HG02798 (cell line): ENCODE measurements around the gene PAX6.

Experiments
- ATAC-seq: cut with Tn5 transposase; IDR thresholded peaks from one replicate; pipeline ENCODE4 v1.9.1; 2021; ENCODE audit warnings: mild to moderate bottlenecking; ENCODE audit not compliant: unreplicated experiment, poor library complexity

PAX6 gene

DNA sequence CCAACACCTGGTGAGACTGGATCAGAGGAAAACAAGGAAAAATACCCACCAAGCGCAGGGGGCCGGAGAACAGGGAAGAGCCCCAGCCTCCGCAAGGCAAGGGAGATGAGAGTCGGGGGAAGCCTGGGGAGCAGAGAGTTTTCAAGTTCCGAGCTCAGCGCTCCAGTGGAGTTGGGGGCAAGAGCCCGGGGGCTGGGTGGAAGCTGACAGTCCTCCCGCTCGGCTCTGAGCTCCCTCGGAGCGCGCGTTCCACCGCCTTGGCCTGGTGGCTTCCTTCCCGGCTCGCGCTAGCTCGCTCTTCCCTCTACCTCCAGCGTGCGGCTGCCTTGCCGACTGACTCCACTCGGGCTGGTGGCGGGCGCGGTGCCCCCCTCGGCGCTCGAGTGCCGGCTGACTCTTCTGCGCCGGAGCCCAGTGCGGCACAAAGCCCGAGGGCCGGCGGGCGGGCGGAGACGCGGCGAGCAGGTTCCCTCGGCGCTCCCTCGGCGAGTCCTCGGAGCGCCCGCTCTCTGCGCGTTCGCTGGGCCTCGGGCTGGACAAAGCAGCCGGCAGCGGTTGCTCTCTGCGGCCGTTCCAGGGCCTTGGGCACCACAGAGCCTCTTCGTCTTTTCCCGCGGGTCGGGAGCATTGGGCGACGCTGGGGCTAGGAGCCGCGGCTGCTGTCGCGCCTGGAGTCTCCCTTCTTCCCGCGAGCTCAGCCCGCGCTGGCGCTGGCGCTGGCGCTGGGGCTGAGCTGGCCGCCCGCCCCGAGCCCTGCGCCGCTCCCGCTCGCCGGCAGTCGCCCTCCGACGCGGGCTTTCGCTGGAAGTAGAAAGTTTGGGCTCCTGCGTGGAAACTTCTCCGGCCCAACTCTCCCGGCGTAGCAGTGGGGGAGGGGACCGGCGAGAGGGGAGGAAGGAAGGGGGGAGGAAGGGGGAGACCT is 1.0 kb downstream of the PAX6 start:
- ATAC-seq, result no peak

DNA sequence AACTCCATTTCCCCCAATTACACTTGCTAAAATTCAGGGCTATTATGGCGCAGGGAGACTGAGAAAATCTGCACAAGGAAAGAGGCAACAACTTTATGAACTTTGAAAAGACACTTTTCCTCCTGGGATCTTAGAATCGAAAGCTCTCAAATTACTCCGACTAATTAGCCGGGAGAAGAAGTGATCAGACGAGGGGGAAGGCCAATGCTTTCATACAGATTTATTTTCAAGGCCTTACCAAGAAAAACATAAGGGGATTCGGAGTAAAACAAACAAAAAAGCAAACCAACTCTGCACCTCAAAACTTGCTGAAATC is 1.6 kb downstream of the PAX6 start:
- no peak for ATAC-seq

DNA sequence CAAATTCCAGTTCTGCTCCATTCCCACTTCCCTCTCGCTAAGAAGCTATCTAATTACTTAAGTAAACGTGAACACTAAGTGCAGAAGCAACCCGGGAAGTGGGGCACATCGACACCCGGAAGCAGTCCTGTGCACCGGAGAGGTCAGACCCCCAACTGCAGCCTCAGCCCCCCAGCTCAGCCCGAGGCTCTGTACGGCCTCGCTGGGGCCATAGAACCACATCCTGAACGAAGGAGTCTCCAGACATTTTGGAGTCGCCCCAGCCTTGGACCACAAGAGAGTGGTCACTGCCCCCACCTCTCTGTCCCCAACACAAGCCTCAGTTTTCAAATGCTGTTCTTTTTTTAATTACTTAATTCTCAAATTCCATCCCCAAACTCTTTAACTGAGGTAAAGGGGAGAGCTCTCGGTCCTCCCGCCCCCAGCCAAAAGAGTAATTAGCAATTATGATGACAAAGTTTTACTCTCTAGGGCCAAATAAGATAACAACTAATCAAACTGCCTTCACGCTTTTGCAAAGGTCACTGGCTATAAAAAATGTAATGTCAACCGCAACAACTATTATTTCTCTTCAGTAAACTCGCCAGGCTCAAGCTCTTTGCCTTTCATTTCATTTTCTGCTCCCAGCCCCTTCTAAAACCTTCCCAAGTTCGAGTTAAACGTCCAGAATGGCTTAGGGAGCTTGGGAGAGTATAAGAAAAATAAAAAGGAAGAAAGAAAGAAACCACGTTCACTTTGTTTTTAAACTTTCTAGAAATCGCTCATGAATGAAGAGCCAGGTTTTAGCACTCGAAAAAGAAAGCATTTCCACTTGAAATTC is 2.2 kb downstream of the PAX6 start:
- ATAC-seq, result no peak

DNA sequence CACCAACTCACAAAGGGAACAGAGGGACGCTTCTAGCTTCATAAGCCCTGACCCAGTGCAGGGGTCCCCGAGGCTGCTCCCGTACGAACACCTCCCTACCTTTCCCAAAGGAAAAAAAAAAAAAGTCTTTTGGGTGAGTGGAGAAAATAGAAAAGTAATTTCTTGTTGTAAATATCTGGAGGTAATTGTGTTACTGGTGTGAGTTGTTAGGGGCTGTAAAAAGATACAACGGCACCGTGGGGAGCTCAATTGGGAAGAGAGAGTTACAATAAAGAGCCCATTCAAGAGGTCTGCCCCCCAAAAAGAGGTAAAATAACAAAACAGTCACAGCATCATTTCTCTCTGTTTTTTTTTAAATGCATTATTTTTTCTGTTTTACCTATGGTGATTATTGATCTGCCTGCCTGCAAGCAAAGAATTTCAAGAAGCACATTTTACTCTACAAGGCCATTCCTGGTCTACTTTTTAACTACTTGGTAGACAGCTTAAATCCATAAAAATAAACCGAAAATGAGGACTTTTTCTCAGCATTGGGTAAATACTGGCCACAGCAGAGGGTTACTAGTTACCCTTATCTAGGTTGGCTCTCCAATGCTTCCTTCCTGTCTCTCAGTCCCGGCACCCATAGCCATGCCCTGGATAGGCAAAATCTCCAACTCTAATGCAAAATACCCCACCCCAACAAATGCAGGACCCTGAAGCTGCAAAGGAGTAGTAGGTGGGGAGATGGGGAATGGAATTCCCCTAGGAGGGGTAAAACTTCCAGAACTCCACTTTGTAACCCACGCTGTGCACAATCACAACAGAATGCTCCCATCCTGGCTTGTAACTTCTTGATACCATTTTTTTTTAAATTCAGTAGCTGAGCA is 3.1 kb downstream of the PAX6 start:
- no peak for ATAC-seq

DNA sequence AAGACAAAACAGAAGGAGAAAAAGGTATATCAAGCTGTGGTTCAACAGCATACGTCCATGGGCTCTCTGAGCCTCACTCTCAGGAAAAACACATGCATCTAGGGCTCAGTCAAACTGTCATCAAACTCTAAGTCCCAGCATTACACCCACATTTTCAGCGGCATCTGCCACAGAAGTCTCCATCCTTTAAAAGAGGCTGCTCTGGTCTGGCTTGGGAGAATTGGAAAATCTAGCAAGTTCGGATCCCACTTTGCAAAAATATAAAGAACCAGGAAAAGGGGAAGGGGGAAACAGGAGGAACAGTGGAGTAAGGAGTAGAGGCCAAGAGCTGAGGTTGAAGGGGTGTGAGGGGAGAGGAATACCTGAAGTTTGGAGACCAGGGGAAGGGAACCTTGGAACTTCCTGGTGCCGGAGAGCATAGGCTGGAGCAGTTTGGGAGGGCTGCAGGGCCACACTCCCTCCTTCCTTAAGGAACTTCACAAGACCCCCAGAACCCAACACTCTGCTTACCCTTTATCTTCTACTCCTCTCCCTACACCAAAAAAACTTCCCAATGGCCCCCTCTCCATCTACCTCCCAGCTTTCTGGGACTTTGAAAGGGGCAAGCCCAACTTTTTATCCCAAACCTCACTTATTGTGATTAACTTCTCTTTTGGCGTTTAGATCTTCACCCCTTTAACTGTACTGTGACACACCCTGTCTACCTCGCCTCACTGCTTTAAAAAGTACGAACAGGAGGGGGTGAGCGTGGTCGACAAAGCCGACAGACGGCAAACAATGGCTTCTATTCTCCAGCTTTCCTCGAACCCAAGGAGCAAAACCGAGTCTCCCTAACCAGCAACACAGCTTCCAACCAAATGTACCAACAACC is 4.0 kb downstream of the PAX6 start:
- no peak for ATAC-seq

DNA sequence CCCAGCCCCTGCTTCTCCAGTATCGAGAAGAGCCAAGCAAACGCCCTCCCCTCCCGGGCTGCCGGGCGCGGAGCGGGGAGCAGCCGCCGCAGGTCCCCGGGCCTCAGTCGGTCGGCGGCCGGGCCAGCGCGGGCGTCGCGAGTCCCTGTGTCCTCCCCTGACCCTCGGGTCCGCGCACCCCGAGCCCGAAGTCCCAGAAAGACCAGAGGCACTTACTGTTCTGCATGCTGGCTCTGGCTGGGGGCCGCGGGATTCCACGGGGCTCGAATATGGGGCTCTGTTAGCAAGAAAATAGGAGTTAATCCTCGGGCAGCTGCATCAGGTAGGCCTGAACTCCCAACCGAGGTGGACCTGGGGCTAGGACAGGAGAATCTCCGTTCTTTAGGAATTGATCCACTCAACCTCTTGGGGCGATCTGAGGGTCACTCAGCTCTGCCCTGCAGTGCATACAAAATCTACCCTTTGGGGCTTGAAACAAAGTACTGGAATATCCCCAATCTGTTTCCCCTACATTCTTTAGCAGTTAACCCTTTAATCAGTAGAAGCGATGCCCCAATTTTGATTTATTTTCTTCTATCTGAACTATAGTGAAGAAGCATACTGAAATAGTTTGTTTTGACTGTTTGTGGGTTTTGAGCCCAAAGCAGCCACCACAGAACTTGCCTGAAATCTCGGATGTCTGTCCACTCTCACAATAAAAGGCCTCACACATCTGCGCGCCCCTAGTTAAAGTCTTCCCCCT is 4.8 kb downstream of the PAX6 start:
- ATAC-seq, result no peak

DNA sequence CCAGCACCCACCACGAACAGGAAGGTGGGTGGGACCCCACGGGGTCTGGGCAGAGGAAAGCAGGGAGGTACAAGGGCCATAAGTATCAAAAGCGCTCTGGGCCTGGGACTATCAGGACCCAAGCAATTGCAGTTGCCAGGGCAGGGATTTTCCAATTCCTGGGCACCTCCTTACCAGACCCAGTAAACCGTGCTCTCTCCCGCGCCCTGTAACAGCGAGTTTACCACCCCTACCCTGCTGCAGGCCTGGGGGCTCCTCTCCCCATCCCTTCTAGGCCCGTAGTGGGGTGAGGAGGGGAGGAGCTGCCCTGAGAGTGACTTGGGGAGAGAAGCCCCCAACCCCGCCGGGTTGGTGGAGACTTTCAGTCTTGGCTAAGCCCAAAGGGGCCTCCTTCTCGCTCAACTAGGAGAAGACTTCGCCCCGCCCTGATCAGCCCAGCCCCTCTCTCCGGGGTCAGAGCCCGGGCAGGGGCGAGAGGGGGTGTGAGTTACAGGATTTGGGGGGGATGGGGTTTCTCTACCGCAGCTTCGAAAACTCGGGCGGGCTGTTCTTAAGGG is 5.4 kb downstream of the PAX6 start:
- ATAC-seq, result no peak

DNA sequence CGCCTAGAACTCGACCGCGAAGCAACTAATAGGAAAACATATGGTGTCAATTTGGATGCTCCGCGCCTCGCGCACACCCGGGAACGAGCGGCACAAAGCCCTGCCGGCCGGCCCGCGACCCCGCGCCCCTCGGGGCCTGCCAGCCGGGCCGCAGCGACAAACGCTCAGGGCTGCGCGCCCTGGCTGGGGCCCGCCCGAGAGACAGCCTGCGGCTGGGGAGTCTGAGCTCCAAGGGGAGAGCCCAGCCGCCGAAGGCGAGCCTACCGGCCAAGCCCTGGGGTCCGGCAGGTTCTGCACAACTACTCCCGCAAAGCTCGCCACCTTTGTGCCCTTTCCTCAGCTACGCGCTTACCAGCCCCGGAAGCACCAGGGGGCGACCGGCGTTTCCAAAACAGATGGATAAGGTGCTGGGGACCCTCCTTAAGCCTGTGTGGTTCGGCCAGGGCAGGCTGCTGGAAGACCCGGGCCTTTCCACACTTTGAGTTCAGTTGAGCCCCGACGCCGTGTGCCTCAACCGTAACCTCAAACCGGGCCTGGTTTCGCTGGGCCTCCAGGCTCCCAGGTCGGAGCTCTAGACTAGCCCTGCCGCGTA is 6.0 kb downstream of the PAX6 start:
- no peak for ATAC-seq

DNA sequence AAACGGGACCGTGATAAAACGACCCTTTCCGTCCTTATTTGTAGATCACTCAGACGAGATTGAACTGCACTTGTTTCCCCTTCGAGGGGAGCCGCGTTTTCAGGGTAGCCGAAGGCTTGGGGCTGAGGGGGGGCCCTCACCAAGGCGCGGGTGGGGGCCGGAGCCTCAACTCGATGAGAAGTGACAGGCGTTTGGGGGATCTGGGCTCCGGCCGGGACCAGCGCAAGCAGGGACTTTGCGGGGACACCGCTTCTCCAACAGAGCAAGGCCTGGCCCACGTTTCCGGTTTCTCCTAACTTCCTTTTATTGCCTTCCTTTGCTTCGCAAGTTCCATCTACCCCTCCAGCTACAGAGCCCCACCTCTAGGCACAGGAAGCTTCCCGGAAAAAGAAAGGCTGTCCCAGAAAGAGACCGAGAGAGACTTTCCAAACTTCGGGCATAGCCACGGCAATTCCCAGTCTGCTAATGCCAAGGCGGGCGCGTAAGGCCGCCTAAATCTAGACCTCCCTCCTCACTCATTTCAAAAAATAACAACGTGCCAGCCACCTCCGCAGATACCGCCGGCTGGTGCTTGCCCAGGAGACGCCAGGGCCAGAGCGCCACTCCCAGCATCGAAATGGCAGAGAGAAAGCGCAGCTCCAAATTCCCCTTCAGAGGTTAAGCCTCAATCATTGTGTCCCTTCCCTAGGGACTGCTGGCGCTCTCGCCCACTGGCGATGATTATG is 6.6 kb downstream of the PAX6 start:
- no peak for ATAC-seq

DNA sequence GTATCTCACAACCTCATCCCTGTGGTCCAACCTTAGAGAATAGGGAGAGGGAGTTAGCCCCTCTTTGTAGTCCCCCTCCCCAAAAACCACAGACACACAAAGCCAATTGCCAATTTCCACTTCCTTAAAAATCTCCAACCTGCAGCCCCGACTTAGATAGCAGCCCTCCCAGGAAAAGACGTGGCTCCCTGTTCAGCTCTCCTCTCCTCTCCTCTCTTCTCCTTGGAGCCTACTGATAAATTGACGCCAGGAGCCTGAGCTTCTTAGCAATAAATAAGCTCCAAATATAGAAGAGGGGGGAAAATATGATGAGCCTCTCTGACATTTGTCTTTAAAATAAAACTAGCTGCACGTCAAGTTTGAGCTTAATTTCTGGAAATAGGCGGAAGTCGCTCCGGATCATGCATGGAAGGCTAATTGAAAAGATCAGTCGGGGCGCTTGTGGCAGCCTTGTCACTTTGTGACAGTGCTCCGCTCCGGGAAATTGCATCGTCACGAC is 7.3 kb downstream of the PAX6 start:
- no peak for ATAC-seq

DNA sequence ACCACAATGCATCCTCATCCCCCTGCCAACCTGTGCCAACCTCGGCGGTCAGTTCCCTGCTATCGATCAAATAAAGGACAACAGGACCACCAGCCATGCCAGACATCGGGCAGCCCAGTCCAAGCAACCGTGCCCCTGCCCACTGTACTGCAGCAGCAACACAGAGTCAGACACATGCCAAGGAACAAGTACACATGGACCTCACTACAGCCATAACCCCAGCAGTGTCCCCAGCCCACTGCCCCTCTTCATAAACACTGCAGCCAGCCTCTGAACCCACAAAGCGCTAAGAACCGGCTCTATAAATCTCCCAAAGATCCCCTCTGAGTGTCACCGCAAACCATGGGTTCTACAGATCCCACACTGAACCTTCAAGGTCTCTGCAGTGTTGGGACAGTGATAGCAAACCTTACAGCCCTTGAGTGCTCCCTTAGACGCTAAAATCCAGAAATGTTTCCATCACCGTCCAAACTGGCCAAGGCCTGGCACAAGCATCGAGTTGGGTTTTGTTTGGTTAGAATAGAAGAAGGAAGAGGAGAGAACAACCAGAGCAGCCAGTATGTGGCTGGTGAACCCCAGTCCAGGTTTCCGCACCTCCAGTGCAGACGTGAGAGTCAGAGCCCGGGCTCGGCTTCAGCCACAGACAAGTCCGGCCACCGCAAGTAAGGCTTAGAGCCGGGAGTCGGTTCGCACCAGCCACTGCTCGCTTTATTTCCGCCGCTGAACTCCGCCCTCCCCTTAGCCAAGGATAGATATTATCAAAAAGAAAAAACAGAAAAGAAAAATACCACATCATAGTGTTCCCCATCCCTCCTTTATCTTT is 7.9 kb downstream of the PAX6 start:
- ATAC-seq, result no peak

DNA sequence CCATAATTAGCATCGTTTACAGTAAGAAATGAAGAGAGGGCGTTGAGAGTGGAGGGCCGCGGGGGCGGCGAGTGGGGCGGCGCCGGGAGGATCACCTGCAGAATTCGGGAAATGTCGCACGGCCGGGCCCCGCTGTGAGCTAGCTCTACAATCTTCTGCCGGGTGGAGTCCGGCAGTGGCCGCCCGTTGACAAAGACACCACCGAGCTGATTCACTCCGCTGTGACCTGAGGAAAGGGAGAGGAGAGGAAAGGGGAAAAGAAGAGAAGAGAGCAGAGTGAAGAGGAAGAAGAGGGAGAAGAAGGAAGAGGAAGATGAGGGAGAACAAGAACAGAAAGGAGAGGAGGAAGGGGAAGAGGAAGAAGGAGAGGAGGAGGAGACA is 8.5 kb downstream of the PAX6 start:
- ATAC-seq, result no peak

DNA sequence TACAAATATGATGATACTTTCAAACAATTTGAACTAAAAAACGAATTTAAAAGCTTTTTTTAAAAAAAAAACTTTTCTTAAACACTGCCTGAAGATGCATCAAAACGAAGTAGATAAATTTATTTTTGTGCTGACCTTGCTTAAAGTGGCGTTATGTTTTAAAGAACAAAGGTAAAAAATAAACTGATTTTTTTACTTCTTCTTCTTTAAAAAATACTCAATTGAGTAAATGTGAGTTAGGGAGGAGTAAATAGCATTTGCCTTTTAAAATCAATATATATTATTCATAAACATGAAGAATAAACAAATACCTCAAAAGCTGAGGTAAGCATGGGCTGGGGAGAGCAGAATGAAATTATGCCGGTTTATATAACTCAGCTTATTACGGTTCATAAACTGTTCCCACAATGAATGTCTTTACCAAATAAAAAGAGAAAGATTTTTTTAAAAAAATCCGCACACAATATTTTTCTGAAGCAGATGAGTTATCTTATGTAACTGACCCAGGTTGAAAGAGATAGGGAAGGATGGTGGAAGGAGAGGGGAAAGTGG is 9.0 kb downstream of the PAX6 start:
- ATAC-seq, result no peak

DNA sequence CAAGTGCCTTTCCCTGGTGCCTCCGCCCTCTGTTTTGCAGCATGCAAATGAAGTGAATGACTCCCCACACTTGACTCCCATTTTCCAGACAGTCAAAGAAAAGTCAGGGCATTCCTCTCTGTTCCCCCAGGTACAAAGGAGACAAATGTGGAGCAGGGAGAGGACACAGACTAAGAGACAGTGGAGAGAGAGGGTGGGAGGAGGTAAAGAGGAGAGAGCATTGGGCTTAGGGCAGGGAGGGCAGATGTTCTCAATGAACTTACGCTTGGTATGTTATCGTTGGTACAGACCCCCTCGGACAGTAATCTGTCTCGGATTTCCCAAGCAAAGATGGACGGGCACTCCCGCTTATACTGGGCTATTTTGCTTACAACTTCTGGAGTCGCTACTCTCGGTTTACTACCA is 9.8 kb downstream of the PAX6 start:
- ATAC-seq, result no peak

DNA sequence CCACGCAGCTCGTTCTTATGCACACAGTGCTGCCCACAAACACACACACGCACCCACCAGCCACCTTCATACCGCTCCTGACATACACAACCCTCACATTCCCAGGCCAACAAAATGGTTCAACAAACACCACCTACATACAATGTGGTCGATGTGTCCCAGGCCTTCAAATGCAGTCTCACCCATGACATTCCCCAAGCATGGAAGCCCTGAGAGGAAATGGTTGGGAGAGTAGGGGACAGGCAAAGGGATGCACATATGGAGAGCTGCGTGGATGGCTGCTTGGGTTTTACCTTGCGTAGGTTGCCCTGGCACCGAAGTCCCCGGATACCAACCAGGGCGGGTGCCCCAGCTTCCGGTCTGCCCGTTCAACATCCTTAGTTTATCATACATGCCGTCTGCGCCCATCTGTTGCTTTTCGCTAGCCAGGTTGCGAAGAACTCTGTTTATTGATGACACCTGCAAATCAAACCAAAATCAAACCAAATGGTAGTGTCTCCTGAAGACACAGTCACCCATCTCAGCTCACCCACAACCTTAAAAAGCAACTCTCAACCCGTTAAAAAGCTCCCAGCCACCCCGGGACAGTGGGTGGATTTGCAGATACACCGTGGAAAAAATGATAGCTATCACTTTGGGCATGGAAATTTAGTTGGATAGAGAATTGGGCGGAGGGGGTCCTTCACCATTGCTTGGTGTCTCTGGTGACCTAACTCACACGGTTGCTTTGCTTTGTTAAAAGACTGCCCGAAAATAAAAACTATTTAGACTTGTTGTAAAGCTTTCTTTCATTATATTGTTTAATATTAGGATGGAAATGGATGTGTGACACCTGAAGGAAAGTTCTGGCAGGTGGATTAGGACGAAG is 10.5 kb downstream of the PAX6 start:
- ATAC-seq, result no peak
